ENCODE data around the gene CPNE4.

Gene CPNE4

DNA sequence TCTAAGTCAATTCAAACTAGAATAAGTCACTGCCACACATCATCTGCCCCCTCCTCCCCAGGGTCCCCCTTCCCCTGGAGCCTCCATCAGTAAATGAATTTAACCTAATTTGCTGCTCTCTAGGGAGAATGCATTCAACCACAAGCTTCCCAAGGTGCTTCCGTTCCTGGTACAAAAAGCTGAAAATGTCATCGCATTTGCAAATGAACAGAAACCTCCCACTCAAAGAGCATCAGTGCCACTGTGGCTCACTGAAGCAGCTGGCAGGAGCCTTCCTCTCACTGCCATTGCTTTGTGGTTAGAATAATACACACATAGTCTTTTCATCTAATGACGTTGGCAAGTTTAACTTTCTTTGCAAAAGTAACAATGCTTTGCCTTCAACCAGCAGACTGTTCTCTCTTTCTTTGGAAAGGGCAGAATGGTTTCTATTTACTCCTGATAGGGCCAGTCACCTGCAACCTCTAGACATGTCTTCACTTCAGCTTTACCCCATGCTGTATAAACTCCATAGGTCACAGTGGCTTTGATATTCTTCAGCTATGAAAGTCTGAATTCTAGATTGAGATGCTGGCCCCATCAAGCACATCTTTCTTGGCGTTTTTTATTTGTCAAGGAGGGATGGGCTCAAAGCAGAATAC lies 238.1 kb downstream of the CPNE4 start:
- DNase-seq (ENCODE audit: low read depth), result no peak

GRCh38 chr3:131796111-131796510 lies 238.7 kb downstream of the CPNE4 start:
- DNase-seq (ENCODE audit: low read depth), result no peak

DNA sequence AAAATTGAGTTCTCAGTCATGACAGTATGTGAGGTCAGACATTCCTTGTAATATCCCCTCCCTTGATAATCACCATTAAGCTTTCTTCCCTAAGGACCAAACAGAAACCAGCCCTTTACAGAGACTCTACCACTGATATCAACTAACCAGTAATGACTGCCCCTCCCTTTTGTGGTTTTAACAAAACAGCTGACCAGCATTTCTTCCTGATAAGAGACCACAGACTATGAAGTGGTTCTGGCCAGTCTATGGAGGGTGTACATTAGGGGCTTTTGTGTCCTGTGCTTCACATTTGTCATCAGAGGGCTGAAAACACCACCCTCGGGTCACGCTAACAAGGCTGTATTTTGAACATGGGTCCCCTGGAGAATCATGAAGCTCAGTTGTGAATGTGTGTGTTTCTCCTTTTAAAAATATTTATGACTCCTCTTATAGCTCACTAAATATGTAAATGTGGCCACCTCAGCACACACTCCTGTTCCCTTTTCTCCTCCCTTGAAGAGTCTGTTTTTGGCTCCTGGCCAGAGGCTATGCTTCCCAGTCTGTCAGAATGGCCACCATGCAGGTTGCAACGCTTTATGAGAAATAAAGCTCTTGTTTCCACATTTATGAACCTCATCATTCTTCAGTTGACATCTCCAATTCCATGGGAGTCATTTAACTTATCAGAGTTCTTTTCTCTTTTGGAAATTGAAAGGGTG lies 239.3 kb downstream of the CPNE4 start:
- no peak for DNase-seq (ENCODE audit: low read depth)

GRCh38 chr3:131794766-131795388 lies 239.9 kb downstream of the CPNE4 start:
- peak; percentile 66 for DNase-seq (ENCODE audit: low read depth)

DNA sequence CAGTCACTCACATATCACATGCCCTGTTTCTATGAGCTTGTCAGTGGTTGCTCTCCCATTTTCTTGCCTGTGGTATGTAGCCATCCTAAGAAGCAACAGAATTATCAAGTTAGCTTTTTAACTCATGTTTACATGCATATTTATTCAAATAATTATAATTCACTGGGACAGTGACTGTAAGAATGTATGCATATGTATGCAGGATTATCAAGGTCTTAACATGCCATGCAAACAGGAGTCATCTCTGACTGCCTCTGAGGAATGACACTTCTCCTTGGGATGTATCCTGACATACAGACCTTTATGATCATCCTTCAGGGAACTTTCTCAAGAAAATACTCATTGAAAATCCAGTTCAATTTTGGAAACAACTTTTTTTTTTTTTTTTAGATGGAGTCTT lies 240.9 kb downstream of the CPNE4 start:
- DNase-seq (ENCODE audit: low read depth), result no peak

DNA sequence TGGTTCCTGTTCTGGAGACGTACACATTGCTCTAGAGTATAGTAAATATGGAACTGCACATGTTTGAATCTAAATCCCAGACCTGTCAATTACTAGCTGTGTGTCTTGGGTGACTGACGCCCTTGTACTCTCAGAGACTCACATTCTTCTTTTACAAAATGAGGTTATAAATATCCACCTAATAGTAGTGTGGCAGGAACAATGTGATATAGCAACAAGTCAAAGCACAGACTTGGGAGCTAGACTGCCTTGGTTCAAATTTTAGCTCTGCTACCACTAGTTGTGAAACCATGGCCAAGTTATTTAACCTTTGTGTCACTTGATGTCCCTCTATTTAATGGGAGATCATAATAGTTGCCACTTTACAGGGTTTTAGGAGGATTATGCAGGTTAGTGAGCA lies 245.6 kb downstream of the CPNE4 start:
- no peak for DNase-seq (ENCODE audit: low read depth)

DNA sequence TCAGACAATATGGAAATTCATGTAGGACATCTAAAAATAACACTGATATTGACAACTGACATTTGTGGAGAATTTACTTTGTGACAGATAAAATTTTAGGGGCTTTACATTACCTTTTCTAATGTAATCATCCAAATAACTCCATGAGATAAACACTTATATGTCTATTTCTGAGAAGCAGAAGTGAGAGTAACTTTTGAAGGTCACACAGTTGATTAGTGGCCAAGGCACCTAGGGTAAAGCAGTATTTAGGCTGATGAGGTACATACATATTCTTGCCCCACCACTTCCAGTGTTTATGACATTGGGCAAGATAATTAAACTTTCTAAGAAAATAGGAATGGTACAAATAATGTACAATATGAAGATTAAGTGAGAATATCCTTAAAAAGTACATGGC lies 248.4 kb downstream of the CPNE4 start:
- no peak for DNase-seq (ENCODE audit: low read depth)

DNA sequence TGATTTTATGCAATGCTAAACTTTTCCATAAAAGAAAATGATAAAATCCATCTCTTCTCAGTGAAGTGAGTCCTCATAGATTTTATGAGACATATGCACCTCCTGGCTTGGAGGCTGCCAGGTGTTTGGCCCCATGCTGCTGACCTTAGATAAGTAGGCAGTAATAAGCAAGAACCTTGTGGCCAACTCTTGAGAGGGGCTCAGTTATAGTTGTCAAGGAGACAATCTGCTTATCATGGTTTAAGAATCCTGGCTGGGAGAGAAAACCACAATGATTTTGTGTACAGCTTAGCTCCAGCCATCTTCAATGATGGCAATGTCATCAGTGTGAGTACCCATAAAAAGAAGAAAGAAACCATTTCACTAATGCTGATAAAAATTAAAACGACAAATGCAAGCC lies 252.1 kb downstream of the CPNE4 start:
- no peak for DNase-seq (ENCODE audit: low read depth)

DNA sequence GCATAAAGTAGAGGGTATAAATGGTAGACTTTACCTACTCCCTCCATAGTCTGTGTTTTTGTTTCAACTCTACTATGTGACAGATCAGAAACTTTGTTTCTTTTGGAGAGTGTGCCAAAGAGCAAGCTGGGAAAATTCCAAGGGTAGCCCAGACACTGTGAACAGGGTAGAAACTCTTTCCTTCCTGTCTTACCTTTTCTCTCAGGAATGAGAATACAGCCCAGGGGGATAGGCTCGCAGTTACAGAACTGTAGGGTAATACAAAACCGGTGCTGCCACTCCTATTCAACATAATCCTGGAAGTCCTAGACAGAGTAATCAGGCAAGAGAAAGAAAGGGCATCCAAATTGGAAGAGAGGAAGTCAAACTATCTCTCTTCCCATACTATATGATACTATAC lies 256.3 kb downstream of the CPNE4 start:
- no peak for DNase-seq (ENCODE audit: low read depth)

DNA sequence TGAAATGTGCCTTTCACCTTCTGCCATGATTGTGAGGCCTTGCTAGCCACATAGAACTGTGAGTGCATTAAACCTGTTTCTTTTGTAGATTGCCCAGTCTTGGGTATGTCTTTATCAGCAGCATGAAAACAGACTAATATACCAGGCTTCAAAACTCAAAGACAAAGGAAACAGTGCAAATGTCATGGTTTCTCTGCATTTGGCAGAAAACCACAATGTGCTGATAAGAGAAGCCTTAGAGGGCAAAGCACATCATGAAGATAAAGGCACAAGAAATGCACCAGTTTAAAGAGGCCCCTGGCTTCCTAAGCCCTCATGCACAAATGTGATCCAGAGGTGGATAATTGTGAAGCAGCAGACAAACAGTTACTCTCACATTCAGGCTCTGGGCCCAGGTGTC lies 259.2 kb downstream of the CPNE4 start:
- no peak for DNase-seq (ENCODE audit: low read depth)

GRCh38 chr3:131772269-131773026 lies 262.4 kb downstream of the CPNE4 start:
- no peak for DNase-seq (ENCODE audit: low read depth)

GRCh38 chr3:131762981-131763564 lies 271.7 kb downstream of the CPNE4 start:
- DNase-seq (ENCODE audit: low read depth), result no peak

- no peak for DNase-seq (ENCODE audit: low read depth)
Measured at GRCh38 chr3:131756405-131756804, 278.4 kb downstream of the CPNE4 start.

- no peak for DNase-seq (ENCODE audit: low read depth)
Measured at GRCh38 chr3:131755380-131755779, 279.4 kb downstream of the CPNE4 start.

- no peak for DNase-seq (ENCODE audit: low read depth)
Measured at GRCh38 chr3:131750256-131750655, 284.6 kb downstream of the CPNE4 start.

DNA sequence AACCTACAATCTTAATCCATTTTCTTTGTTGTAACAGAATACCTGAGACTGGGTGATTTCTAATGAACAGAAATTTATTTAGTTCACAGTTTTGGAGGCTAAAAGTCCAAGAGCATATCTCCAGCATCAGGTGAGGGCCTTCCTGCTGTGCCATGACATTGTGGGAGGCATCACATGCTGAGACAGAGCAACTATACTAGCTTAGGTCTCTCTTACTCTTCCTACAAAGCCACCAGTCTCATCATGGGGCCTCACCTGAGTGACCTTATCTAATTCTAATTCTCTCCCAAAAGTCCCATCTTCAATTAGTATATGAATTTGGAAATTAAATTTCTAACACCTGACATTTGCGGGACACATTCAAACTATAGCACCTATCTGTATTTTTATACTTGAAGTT lies 285.0 kb downstream of the CPNE4 start:
- DNase-seq (ENCODE audit: low read depth), result no peak

GRCh38 chr3:131747466-131747865 lies 287.3 kb downstream of the CPNE4 start:
- no peak for DNase-seq (ENCODE audit: low read depth)

DNA sequence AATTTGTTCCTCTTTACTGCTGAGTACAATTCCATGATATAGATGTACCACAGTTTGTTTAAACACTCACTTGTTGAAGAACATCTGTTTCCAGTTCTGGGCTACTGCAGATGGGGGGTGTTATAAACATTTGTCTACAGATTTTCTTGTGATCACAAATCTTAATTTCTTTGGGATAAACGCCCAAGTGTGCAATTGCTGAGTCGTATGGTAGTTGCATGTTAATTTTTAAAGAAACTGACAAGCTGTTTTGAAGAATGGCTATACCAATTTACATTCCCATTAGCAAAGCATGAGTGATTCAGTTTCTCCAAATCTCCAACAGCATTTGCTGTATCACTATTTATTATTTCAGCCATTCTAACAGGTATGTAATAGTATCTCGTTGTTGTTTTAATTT lies 290.0 kb downstream of the CPNE4 start:
- no peak for DNase-seq (ENCODE audit: low read depth)

DNA sequence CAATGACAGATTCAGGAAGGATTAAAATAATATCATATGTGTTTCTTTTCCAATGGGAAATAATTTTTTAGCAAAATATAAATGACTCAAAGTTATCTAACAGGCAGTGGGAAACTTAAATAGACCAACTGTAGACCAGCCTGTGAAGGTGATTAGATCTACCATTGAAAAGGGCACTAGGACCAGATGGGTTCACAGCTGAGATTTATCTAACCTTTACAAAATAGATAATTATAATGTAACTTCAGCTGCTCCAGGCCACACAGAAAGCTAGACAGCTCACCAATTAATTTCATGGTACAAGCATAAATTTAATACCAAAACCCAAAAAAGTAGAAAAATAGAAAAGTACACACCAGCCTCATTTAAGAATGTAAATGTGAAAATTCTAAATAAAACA lies 291.7 kb downstream of the CPNE4 start:
- no peak for DNase-seq (ENCODE audit: low read depth)

DNA sequence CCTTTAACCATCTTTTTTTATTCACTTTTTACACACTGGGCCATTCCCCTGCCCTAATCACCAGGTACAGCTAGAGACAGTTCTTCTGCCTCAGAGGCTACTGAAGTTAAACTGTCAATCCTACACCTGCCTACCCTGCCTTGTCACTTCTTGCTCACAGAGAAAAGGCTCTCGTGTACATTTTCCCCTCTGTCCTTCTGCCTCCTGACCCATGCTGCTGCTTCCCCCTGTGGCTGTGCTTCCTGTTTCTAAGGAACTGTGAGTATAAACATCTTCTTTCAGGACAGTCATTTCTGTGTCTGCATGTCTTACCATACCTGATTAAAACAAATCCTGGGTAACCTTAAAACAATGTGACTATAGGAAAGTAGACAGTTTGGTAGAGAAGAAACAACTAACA lies 295.6 kb downstream of the CPNE4 start:
- no peak for DNase-seq (ENCODE audit: low read depth)

- DNase-seq (ENCODE audit: low read depth), result no peak
Measured at GRCh38 chr3:131738095-131738494, 296.7 kb downstream of the CPNE4 start.

DNA sequence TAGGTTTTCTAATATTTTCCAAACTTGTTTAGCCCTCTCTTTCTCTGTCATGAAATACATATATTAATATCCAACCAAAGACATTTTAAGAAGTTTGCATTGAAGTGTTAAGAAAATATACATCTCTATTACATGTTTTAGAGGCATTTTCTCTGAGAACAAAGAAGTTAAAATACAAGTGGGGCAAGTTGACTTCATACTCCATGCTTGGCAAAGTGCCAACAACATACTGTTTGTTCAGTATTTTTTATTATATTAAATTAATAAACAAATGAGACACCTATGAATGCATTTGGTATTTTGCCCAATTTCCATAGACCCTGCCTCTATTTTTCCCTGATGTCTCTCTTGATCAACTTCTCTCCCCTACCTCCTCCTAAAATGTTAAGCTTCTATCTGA lies 299.3 kb downstream of the CPNE4 start:
- DNase-seq (ENCODE audit: low read depth), result no peak

DNA sequence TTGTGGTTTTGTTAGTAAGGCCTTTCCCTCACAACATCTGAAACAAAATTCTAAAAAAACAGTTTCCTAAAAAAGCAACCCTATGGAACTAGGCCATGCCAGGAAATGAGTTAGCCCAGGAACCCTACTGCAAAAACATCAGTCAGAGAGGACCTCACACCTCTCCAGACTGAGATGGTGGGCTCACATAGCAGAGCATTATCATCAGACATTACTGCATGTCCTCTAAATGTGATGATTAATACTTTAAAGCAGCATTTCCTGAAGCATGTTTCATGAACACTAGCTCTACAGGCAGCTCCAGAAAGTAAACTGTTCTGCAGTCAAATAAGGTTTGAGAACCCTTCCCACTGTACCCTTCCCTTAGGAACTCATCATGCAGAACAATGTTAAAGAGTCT lies 299.7 kb downstream of the CPNE4 start:
- peak; percentile 37 for DNase-seq (ENCODE audit: low read depth)

Measured in ELR (cell line).